Ascending aorta (tissue), 2 donors: ENCODE data around the gene RAB1A. TPM values are rescaled to one million over a fixed set of nuclear protein-coding genes. Genes with fewer than 3 reads are reported as not detected.

Experiments
- DNase-seq, 2 donors: peaks; one replicate each; pipeline ENCODE4 v3.0.0-alpha.2; 2019; ENCODE audit warnings: low spot score in 2 of 2
- H3K27ac ChIP-seq, 2 donors: fragments of 200-600 bp; sonication (generic); one replicate each; pipeline ENCODE4 v1.5.1; 2016 to 2017; ENCODE audit warnings: mild to moderate bottlenecking in 1 of 2
- H3K27me3 ChIP-seq: fragments of 200-600 bp; sonication (generic); one replicate; pipeline ENCODE4 v1.5.1; 2017
- H3K36me3 ChIP-seq, 2 donors: fragments of 200-600 bp; sonication (generic); one replicate each; pipeline ENCODE4 v1.5.1; 2016
- H3K4me1 ChIP-seq, 2 donors: fragments of 200-600 bp; sonication (generic); one replicate each; pipeline ENCODE4 v1.5.1; 2016 to 2017; ENCODE audit warnings: mild to moderate bottlenecking in 1 of 2
- H3K4me3 ChIP-seq, 2 donors: fragments of 200-600 bp; sonication (generic); one replicate each; pipeline ENCODE4 v1.5.1; 2016 to 2017; ENCODE audit warnings: mild to moderate bottlenecking in 1 of 2
- H3K9me3 ChIP-seq, 2 donors: fragments of 200-600 bp; sonication (generic); one replicate each; pipeline ENCODE4 v1.5.1; 2016
- CTCF ChIP-seq, 3 experiments: fragments of 200-600 bp in 2 of 3; fragments of 450-650 bp in 1 of 3; sonication (generic) in 2 of 3; IDR thresholded peaks; one replicate each; pipeline ENCODE4 v1.5.1; 2016 to 2019; ENCODE audit warnings: antibody characterized with exemption in 3 of 3, mild to moderate bottlenecking in 1 of 3, moderate library complexity in 1 of 3
- intact Hi-C: fragments of 100-400 bp; cut with DNase I; formaldehyde crosslinking; loops from one replicate; pipeline ENCODE4 v1.15.1; 2023
- total RNA-seq: library from RNA; depleted of rRNA; stranded (reverse); fragments of >200 nt; gene quantifications from one replicate; pipeline ENCODE4 v1.1.0, GENCODE V29; 2016

The RAB1A gene
- total RNA-seq, 1 donor from 2014 or later: 56.4 TPM

- TF ChIP-seq CTCF (IDR thresholded peaks at IDR 0.05): no peak
- H3K27ac ChIP-seq: no peak overlapping the region
- H3K27me3 ChIP-seq: no peaks in the 10 kb centered on the region
- DNase-seq: no peak
- intact Hi-C loops: loop anchor here (5.0 kb wide), 1 partner anchor 107 kb away; no protein-coding TSS in a partner anchor
- H3K36me3 ChIP-seq: no peaks in the 10 kb centered on the region
- H3K9me3 ChIP-seq: no peaks in the 10 kb centered on the region
- peaks cover 0 to under 1% of the 10 kb centered on the region in 2 donors for H3K4me1 ChIP-seq
- H3K4me3 ChIP-seq: no peak overlapping the region
These were observed 39.8 kb upstream of the RAB1A start for GRCh38 chr2:65169760-65170136.

- Histone ChIP-seq H3K9me3 (no peaks in the 10 kb centered on the region), H3K4me3 (no peak overlapping the region), H3K4me1 (peaks cover 0 to 14% of the 10 kb centered on the region in 2 donors), H3K27me3 (no peaks in the 10 kb centered on the region), H3K36me3 (no peaks in the 10 kb centered on the region), H3K27ac (peak overlapping the region; percentile 64 to 81)
- TF ChIP-seq CTCF (IDR thresholded peaks at IDR 0.05): no peak
- DNase-seq: no peak
- intact Hi-C loops: loop anchor here (5.0 kb wide), 1 partner anchor 103 kb away; no protein-coding TSS in a partner anchor
These were observed 35.7 kb upstream of the RAB1A start for GRCh38 chr2:65165558-65165957.

GRCh38 chr2:65164426-65164891, 34.6 kb upstream of the RAB1A start:
- H3K27me3 ChIP-seq: no peaks in the 10 kb centered on the region
- no peak for DNase-seq
- H3K27ac ChIP-seq: peak overlapping the region; percentile 64 to 81
- intact Hi-C loops: no loop called here
- H3K9me3 ChIP-seq: no peaks in the 10 kb centered on the region
- TF ChIP-seq CTCF (IDR thresholded peaks at IDR 0.05): no peak
- H3K4me1 ChIP-seq: peaks cover 0 to 14% of the 10 kb centered on the region in 2 donors
- no peak overlapping the region for H3K4me3 ChIP-seq
- H3K36me3 ChIP-seq: no peaks in the 10 kb centered on the region

GRCh38 chr2:65161551-65162100, 31.7 kb upstream of the RAB1A start:
- TF ChIP-seq CTCF (IDR thresholded peaks at IDR 0.05): no peak
- H3K27ac ChIP-seq: no peak overlapping the region
- no peaks in the 10 kb centered on the region for H3K36me3 ChIP-seq
- H3K4me1 ChIP-seq: peaks cover 0 to 14% of the 10 kb centered on the region in 2 donors
- no peaks in the 10 kb centered on the region for H3K27me3 ChIP-seq
- intact Hi-C loops: no loop called here
- H3K9me3 ChIP-seq: no peaks in the 10 kb centered on the region
- no peak for DNase-seq
- no peak overlapping the region for H3K4me3 ChIP-seq

GRCh38 chr2:65159906-65160305, 30.0 kb upstream of the RAB1A start:
- Histone ChIP-seq H3K27me3 (no peaks in the 10 kb centered on the region), H3K27ac (no peak overlapping the region), H3K9me3 (no peaks in the 10 kb centered on the region), H3K36me3 (no peaks in the 10 kb centered on the region), H3K4me3 (no peak overlapping the region), H3K4me1 (peaks cover 0 to 14% of the 10 kb centered on the region in 2 donors)
- TF ChIP-seq CTCF (IDR thresholded peaks at IDR 0.05): no peak
- intact Hi-C loops: no loop called here
- no peak for DNase-seq
